ENCODE data around the gene CHN2.

DNA sequence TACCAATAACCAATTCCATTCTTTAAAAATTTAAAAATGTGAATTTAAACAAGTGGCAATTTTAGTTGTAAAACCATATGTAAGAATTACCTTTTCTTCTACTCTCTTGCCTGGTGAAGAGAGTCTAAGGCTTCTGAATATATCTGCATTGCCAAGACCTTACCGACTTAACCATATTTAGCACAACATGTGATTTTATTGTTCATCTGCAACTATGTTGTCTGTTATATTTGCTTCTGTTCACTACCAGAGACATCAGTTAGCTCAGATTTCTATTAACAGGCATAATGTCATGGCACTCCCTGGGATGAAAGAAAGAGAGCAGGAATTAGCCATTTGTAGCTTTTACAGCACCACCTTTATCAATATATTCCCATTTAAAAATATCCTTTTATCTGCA, 55.3 kb downstream of the CHN2 start:
- TF ChIP-seq POLR2AphosphoS5 (IDR thresholded peaks at IDR 0.05; ENCODE audit: low read depth, low read length), result no peak
- TF ChIP-seq EGR1 (IDR thresholded peaks at IDR 0.05; ENCODE audit: low read depth), result no peak
- no peak for TF ChIP-seq POLR2A (IDR thresholded peaks at IDR 0.05; ENCODE audit: borderline replicate concordance, extremely low read depth, insufficient read depth, insufficient read length)
- no peak for TF ChIP-seq RAD21 (IDR thresholded peaks at IDR 0.05; ENCODE audit: low read depth)
- TF ChIP-seq, protein P1, sequence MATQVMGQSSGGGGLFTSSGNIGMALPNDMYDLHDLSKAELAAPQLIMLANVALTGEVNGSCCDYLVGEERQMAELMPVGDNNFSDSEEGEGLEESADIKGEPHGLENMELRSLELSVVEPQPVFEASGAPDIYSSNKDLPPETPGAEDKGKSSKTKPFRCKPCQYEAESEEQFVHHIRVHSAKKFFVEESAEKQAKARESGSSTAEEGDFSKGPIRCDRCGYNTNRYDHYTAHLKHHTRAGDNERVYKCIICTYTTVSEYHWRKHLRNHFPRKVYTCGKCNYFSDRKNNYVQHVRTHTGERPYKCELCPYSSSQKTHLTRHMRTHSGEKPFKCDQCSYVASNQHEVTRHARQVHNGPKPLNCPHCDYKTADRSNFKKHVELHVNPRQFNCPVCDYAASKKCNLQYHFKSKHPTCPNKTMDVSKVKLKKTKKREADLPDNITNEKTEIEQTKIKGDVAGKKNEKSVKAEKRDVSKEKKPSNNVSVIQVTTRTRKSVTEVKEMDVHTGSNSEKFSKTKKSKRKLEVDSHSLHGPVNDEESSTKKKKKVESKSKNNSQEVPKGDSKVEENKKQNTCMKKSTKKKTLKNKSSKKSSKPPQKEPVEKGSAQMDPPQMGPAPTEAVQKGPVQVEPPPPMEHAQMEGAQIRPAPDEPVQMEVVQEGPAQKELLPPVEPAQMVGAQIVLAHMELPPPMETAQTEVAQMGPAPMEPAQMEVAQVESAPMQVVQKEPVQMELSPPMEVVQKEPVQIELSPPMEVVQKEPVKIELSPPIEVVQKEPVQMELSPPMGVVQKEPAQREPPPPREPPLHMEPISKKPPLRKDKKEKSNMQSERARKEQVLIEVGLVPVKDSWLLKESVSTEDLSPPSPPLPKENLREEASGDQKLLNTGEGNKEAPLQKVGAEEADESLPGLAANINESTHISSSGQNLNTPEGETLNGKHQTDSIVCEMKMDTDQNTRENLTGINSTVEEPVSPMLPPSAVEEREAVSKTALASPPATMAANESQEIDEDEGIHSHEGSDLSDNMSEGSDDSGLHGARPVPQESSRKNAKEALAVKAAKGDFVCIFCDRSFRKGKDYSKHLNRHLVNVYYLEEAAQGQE (IDR thresholded peaks at IDR 0.05; ENCODE audit: low read depth), result no peak
- TF ChIP-seq, protein P2, sequence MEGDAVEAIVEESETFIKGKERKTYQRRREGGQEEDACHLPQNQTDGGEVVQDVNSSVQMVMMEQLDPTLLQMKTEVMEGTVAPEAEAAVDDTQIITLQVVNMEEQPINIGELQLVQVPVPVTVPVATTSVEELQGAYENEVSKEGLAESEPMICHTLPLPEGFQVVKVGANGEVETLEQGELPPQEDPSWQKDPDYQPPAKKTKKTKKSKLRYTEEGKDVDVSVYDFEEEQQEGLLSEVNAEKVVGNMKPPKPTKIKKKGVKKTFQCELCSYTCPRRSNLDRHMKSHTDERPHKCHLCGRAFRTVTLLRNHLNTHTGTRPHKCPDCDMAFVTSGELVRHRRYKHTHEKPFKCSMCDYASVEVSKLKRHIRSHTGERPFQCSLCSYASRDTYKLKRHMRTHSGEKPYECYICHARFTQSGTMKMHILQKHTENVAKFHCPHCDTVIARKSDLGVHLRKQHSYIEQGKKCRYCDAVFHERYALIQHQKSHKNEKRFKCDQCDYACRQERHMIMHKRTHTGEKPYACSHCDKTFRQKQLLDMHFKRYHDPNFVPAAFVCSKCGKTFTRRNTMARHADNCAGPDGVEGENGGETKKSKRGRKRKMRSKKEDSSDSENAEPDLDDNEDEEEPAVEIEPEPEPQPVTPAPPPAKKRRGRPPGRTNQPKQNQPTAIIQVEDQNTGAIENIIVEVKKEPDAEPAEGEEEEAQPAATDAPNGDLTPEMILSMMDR (IDR thresholded peaks at IDR 0.05 in 2 of 3, conservative IDR thresholded peaks at IDR 0.05 in 1 of 3; ENCODE audit: borderline replicate concordance in 1 of 3, insufficient read depth in 1 of 3, low read depth in 2 of 3, low read length in 2 of 3), result no peak
- TF ChIP-seq FOSL1 (IDR thresholded peaks at IDR 0.05; ENCODE audit: low read depth), result no peak
- no peak for TF ChIP-seq YY1 (IDR thresholded peaks at IDR 0.05; ENCODE audit: extremely low read depth, insufficient replicate concordance, low read depth, low read length)
- TF ChIP-seq, protein P3, sequence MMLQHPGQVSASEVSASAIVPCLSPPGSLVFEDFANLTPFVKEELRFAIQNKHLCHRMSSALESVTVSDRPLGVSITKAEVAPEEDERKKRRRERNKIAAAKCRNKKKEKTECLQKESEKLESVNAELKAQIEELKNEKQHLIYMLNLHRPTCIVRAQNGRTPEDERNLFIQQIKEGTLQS (IDR thresholded peaks at IDR 0.05), result no peak

Measured in HCT116 (cell line).